Dedifferentiated amniotic fluid mesenchymal stem cell (primary cell): Measurements from ENCODE around the gene MAML3.

Experiments used
- DNase-seq: peaks from one replicate; pipeline ENCODE4 v3.0.0-alpha.2; 2016; ENCODE audit errors: extremely low spot score

Gene MAML3

GRCh38 chr4:140071806-140072205, 82.2 kb downstream of the MAML3 start:
- peak; percentile 66 for DNase-seq

DNA sequence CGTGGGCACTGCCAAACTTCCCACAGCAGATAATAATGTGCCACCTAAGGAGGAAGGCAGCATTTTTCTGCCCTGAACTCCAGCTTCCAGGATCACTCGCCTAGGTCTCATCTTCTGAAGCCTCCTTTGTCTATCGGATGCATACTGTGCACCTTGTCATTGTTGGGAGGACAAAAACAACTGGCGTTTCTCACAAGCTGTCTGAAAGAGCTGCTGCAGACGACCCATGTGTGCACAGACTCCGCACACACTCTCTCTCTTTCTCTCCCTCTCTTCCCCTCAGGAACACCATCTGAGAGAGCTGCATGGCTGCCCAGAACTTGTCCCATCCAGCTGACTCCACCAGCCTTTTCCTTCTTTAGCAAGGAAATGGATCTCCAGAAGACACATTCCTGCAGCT, 83.0 kb downstream of the MAML3 start:
- no peak for DNase-seq

DNA sequence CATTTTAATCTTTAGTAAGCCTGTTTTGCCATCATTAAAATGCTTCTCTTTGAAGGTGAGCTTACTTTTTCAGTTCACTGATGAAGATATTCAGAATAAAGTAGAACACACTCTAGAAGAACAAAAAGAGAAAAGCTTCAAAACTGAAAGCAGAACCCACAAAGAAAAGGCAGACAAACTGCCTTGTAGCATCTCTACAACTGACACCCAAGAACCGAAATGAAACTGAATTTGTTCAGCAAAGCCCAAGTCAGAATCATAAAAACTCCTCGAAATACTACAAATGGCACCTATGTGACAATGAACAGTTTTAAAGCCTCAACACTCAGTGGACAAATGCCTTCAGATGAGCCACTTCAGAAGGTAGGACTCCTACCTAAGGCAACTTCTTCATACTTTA, 83.6 kb downstream of the MAML3 start:
- DNase-seq = no peak

GRCh38 chr4:140069066-140069465, 84.9 kb downstream of the MAML3 start:
- peak; percentile 62 for DNase-seq

- DNase-seq = no peak
Observed at GRCh38 chr4:140068271-140068670, 85.7 kb downstream of the MAML3 start.

DNA sequence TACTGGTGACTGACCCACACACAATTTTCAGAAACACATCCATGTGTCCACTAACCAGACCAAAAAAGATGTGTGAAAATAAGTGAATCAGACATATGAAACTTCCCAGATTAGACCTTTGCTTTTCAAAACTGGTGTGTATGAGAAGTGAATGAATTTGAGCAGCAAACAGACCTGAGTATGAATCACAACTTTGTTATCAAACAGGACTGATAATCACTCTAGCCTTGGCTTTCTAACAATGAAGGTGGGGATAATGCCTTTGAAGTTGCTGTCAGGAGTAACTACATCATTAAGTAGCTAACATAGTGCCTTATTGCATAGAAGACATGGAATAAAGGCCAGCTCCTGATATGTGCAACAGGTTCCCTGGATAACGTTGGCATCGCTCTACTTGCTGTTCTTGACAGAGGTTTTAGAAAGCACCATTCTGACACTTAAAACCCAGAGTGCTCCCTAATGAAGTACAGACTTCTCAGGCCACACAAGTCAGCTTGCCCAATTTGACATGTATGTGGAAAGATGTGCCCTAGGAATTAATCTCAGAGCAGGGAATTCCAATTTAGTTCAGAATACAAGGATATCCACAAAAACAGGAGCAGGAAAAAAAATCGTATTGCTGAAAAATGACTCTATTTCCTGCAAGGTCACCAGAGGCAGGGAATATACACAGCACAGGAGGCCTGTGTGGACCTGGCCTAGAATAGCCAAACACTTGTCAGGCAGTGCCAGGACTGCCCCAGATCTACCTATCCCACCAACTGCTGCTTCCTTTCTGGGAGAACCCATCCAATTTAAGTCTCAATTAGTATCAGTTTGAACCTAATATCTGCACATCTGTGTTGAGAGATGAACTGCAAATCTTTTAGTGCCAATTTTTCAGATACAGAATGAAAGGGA, 87.7 kb downstream of the MAML3 start:
- no peak for DNase-seq

DNA sequence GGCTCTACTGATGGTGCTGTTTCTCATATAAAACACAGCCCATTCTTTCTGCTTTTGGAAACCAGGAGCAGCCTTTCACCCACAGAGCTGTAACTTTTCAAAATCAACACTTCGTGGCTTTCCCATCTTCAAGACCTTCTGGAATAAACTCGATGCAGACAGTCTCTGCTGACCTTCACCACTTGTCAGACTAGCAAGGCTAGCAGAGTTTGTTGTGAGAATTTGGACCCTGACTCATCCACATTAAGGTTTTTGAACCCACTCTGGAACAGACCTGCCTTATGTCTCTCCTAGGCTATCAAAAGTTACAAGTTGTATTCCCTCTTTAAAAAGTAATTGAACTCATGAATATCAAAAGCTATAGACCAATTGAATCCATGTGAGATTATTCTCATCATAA, 88.6 kb downstream of the MAML3 start:
- DNase-seq = no peak

- no peak for DNase-seq
Observed at GRCh38 chr4:140061659-140062289, 92.2 kb downstream of the MAML3 start.

GRCh38 chr4:140061194-140061593, 92.8 kb downstream of the MAML3 start:
- peak; percentile 79 for DNase-seq

- no peak for DNase-seq
Observed at GRCh38 chr4:140059159-140059558, 94.8 kb downstream of the MAML3 start.

DNA sequence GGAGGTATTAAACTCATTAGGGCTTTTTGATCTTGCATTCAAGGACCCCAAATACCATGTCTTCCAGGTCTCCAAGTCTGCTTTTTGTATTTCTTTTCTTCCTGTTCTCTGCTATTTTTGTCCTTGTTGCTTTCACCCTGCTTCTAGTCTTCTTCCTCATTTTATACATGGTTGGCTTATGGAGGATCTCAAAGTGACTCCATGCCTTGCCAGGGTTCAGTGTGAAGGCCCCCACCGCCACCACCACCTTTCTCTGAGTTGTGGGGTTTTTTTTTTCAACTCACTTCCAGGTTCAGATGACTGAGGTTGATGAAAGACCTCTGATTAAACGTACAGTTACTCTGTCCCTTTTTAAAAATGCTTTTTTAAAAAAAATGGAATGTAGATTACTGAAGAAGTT, 96.3 kb downstream of the MAML3 start:
- no peak for DNase-seq

- no peak for DNase-seq
Observed at GRCh38 chr4:140056015-140056414, 98.0 kb downstream of the MAML3 start.

DNA sequence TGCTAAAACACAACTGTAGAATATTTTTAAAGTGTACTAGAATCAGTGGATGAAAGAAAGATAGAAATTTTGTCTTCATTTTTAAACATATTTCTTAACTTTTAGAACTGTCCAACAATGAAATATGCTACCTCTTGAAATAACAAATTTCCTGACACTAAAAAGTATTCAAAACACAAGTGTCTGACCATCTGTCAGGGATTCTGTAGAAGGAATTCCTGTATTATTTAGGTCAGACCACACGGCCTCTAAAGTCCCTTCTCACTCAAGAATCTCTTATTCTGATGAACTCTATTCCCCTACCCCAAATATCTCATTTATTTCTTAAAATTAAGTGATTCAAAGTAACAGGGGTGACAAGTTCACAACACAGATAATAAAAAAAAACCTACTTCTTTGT, 99.1 kb downstream of the MAML3 start:
- DNase-seq = no peak

DNA sequence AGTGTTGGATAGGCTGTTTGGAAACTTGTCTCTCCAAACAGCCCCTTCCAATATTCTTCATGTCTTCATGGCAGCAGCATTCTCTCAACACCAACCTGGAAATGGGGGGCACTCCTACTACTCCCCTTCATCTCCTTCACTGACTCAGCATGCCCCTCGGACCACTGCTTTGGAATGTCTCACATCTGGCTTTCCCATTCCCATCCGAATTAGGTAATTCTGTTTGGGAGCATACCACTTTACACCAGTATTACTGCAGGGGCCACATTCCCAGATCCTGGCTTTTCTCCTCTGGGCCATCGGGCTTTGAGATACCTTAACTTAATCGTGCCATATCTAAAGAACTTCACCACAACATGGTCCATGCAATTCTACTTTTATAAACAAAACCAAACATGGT, 100.8 kb downstream of the MAML3 start:
- DNase-seq = no peak

- no peak for DNase-seq
Observed at GRCh38 chr4:140052050-140052449, 101.9 kb downstream of the MAML3 start.

DNA sequence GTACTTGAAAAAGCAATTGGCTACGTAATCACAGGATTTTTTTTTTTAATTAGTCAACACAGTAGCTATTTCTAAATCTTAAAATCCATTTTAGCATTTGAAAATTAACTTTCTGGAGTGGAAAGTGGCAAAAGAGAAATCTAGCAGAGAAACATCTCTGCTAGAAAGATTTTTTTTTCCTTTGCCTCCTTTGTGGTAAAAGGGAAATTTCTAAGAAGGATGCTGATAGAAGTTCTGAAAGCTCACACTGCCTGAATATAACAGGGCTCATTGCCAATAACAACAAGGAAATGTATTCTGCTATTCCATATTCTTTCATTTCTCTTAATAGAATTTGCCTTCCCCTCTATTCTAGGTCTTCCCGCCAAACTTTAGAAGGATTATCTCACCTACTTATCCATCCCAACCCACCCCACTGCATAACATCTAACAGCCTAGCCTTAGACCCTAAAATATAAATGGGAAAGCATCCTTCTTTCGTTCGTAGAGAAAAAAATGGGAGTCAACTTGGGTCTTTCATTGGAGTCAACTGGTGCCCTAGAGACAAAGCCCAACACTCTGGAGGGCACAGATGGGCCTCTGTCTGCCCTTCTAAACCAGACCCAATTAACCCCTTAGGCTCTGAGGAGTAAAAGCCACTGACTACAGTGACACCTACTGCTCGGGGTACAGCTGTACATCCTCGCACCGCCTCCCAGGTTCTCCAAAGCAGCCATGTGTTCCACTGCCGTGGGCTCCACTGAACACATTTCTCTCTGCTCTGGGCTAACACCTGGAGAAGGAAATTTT, 103.9 kb downstream of the MAML3 start:
- no peak for DNase-seq

GRCh38 chr4:140049024-140049848, 104.7 kb downstream of the MAML3 start:
- DNase-seq = no peak

- DNase-seq = no peak
Observed at GRCh38 chr4:140048419-140048995, 105.5 kb downstream of the MAML3 start.

DNA sequence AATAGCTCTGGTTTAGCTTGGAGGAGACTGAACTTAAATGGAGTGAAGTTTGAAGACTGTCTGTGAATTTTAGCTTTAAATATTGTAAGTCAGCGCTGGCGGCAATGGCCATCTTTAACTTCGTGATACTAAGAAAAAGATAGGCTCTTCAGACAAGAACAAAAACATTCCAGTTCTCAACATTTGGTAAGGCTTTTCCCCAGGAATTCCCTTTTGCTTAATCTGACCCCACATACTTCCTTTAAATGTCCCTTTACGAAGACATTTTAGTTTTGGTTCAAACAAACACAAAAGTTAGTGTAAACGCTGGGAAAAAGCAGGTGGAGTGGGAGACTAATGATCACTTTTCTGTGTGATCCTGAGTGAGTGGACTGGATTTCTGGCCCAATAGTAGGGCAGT, 106.2 kb downstream of the MAML3 start:
- DNase-seq = no peak

GRCh38 chr4:140047017-140047640, 106.9 kb downstream of the MAML3 start:
- no peak for DNase-seq

GRCh38 chr4:140046543-140046942, 107.4 kb downstream of the MAML3 start:
- no peak for DNase-seq
